GM21526 (cell line): ENCODE results near the gene VANGL2.

Experiments
- ATAC-seq: cut with Tn5 transposase; IDR thresholded peaks from one replicate; pipeline ENCODE4 v1.9.1; 2021; ENCODE audit warnings: moderate library complexity; ENCODE audit not compliant: unreplicated experiment, low FRiP score

The VANGL2 gene

GRCh38 chr1:160404094-160404493 is 3.7 kb downstream of the VANGL2 start:
- ATAC-seq = no peak

GRCh38 chr1:160405331-160405877 is 5.0 kb downstream of the VANGL2 start:
- ATAC-seq = no peak

GRCh38 chr1:160406131-160406968 is 6.0 kb downstream of the VANGL2 start:
- ATAC-seq = no peak

- ATAC-seq = no peak
Observed at GRCh38 chr1:160407839-160408801, 7.8 kb downstream of the VANGL2 start.

- ATAC-seq = no peak
Observed at GRCh38 chr1:160408864-160409263, 8.5 kb downstream of the VANGL2 start.

- no peak for ATAC-seq
Observed at GRCh38 chr1:160409486-160409885, 9.1 kb downstream of the VANGL2 start.

- no peak for ATAC-seq
Observed at GRCh38 chr1:160410406-160411005, 10.1 kb downstream of the VANGL2 start.

GRCh38 chr1:160411271-160412027 is 11.1 kb downstream of the VANGL2 start:
- ATAC-seq = no peak

GRCh38 chr1:160412028-160412362 is 11.6 kb downstream of the VANGL2 start:
- ATAC-seq = no peak

- no peak for ATAC-seq
Observed at GRCh38 chr1:160413716-160414115, 13.4 kb downstream of the VANGL2 start.

- ATAC-seq = no peak
Observed at GRCh38 chr1:160414881-160415280, 14.5 kb downstream of the VANGL2 start.

GRCh38 chr1:160415696-160416290 is 15.4 kb downstream of the VANGL2 start:
- no peak for ATAC-seq

GRCh38 chr1:160416369-160416768 is 16.0 kb downstream of the VANGL2 start:
- ATAC-seq = no peak

- no peak for ATAC-seq
Observed at GRCh38 chr1:160418483-160418882, 18.1 kb downstream of the VANGL2 start.

- no peak for ATAC-seq
Observed at GRCh38 chr1:160419150-160419837, 18.9 kb downstream of the VANGL2 start.

GRCh38 chr1:160419838-160420169 is 19.4 kb downstream of the VANGL2 start:
- no peak for ATAC-seq

- no peak for ATAC-seq
Observed at GRCh38 chr1:160420881-160421842, 20.8 kb downstream of the VANGL2 start.

- no peak for ATAC-seq
Observed at GRCh38 chr1:160421881-160422280, 21.5 kb downstream of the VANGL2 start.
